OCI-LY3 (cell line): Measurements from ENCODE around the gene PARD3.

Experiments used
- EZH2phosphoT487 ChIP-seq: fragments of 200-600 bp; shearing (Covaris generic); IDR thresholded peaks from 2 replicates; pipeline ENCODE4 v1.6.1; 2018; ENCODE audit warnings: antibody characterized with exemption, mixed run types, low read depth
- TF ChIP-seq, protein P1 (sequence below): fragments of 200-600, 300-600 bp; sonication (generic); IDR thresholded peaks from 2 replicates; pipeline ENCODE4 v1.5.1; 2014; ENCODE audit warnings: antibody characterized with exemption, low read length, low read depth

DNA sequence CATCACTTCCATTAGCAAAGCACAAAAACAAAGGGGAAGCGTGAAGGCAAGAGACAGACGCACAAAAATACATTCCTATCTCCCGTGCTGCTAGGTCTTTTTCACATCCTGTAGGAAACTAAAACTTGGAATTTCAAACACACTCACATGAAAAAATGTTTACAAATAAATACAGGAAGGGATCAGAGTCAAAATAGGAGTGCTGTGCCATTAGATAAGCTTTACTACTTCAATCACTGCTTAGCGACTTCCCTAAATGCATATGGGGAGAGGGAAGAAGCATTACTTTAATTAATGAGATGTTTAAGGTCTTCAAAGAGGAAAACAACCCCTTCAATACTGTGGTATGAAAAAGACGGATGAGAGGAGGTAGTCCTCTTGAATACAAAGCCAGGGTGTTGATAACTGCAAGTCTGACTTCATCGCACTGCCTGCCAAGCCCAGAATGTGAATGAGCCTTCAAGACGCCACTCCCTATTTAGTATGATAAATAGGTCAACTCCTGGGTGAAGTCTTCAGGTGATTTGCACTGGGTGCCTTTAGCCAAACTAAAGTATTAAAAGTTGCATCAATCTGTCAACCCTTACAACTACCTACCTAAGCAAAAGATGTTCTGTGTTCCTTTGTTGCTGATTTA is 13.9 kb downstream of the PARD3 start:
- TF ChIP-seq, protein P1, sequence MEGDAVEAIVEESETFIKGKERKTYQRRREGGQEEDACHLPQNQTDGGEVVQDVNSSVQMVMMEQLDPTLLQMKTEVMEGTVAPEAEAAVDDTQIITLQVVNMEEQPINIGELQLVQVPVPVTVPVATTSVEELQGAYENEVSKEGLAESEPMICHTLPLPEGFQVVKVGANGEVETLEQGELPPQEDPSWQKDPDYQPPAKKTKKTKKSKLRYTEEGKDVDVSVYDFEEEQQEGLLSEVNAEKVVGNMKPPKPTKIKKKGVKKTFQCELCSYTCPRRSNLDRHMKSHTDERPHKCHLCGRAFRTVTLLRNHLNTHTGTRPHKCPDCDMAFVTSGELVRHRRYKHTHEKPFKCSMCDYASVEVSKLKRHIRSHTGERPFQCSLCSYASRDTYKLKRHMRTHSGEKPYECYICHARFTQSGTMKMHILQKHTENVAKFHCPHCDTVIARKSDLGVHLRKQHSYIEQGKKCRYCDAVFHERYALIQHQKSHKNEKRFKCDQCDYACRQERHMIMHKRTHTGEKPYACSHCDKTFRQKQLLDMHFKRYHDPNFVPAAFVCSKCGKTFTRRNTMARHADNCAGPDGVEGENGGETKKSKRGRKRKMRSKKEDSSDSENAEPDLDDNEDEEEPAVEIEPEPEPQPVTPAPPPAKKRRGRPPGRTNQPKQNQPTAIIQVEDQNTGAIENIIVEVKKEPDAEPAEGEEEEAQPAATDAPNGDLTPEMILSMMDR = no peak
- TF ChIP-seq EZH2phosphoT487 = no peak
